Measurements from ENCODE around the gene MVP.

Gene MVP

GRCh38 chr16:29843931-29844330, 23.7 kb downstream of the MVP start:
- peaks cover 75 to 82% of the 10 kb centered on the region in 2 donors for H3K36me3 ChIP-seq (ENCODE audit: control insufficient read depth in 2 of 2, insufficient read depth in 2 of 2, low read length in 2 of 2)
- no peak overlapping the region for H3K9ac ChIP-seq (ENCODE audit: low read depth in 1 of 2, low read length in 2 of 2)
- H3K27ac ChIP-seq (ENCODE audit: low read depth in 2 of 2, low read length in 2 of 2): no peak overlapping the region

DNA sequence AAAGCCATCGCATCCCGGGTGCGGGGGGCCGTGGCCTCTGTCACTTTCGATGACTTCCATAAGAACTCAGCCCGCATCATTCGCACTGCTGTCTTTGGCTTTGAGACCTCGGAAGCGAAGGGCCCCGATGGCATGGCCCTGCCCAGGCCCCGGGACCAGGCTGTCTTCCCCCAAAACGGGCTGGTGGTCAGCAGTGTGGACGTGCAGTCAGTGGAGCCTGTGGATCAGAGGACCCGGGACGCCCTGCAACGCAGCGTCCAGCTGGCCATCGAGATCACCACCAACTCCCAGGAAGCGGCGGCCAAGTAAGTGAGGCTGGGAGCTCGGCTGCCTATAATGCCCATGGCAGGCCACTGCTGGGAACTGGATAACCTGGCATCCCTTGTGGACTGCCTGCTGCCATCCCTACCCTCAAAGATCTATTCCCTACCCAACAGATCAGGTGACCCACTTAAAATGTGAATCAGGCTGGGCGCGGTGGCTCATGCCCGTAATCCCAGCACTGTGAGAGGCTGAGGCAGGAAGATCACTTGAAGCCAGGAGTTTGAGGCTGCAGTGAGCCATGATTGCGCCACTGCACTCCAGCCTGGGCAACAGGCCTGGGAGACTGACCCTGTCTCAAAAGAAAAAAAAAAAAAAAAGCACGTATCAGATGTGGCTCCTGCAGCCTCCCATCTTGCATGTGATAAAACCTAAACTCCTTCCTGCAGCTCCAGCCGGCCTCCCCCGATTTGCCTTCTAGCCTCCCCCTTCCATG, 24.5 kb downstream of the MVP start:
- Histone ChIP-seq H3K27me3 (ENCODE audit: control insufficient read depth in 2 of 2, insufficient read depth in 2 of 2, low read length in 2 of 2) (no peaks in the 10 kb centered on the region), H3K9me3 (ENCODE audit: control insufficient read depth in 2 of 2, low read length in 2 of 2) (no peaks in the 10 kb centered on the region), H3K4me1 (ENCODE audit: control insufficient read depth in 2 of 2, insufficient read depth in 2 of 2, low read length in 2 of 2) (peaks cover 0 to 2% of the 10 kb centered on the region in 2 donors), H3K36me3 (ENCODE audit: control insufficient read depth in 2 of 2, insufficient read depth in 2 of 2, low read length in 2 of 2) (peaks cover 71 to 74% of the 10 kb centered on the region in 2 donors), H3K27ac (ENCODE audit: low read depth in 2 of 2, low read length in 2 of 2) (no peak overlapping the region), H3K9ac (ENCODE audit: low read depth in 1 of 2, low read length in 2 of 2) (no peak overlapping the region), H3K4me3 (ENCODE audit: low read length in 2 of 2) (no peak overlapping the region)

More at GRCh38 chr16:29843931-29844330, 23.7 kb downstream of the MVP start:
- Histone ChIP-seq H3K9me3 (ENCODE audit: control insufficient read depth in 2 of 2, low read length in 2 of 2) (no peaks in the 10 kb centered on the region), H3K27me3 (ENCODE audit: control insufficient read depth in 2 of 2, insufficient read depth in 2 of 2, low read length in 2 of 2) (no peaks in the 10 kb centered on the region), H3K4me3 (ENCODE audit: low read length in 2 of 2) (no peak overlapping the region), H3K4me1 (ENCODE audit: control insufficient read depth in 2 of 2, insufficient read depth in 2 of 2, low read length in 2 of 2) (peaks cover 0 to 2% of the 10 kb centered on the region in 2 donors)

GRCh38 chr16:29845656-29846055, 25.4 kb downstream of the MVP start:
- Histone ChIP-seq H3K27me3 (ENCODE audit: control insufficient read depth in 2 of 2, insufficient read depth in 2 of 2, low read length in 2 of 2) (no peaks in the 10 kb centered on the region), H3K36me3 (ENCODE audit: control insufficient read depth in 2 of 2, insufficient read depth in 2 of 2, low read length in 2 of 2) (peaks cover 63 to 66% of the 10 kb centered on the region in 2 donors), H3K9me3 (ENCODE audit: control insufficient read depth in 2 of 2, low read length in 2 of 2) (no peaks in the 10 kb centered on the region), H3K4me3 (ENCODE audit: low read length in 2 of 2) (no peak overlapping the region), H3K4me1 (ENCODE audit: control insufficient read depth in 2 of 2, insufficient read depth in 2 of 2, low read length in 2 of 2) (peaks cover 0 to 2% of the 10 kb centered on the region in 2 donors), H3K9ac (ENCODE audit: low read depth in 1 of 2, low read length in 2 of 2) (no peak overlapping the region), H3K27ac (ENCODE audit: low read depth in 2 of 2, low read length in 2 of 2) (no peak overlapping the region)

DNA sequence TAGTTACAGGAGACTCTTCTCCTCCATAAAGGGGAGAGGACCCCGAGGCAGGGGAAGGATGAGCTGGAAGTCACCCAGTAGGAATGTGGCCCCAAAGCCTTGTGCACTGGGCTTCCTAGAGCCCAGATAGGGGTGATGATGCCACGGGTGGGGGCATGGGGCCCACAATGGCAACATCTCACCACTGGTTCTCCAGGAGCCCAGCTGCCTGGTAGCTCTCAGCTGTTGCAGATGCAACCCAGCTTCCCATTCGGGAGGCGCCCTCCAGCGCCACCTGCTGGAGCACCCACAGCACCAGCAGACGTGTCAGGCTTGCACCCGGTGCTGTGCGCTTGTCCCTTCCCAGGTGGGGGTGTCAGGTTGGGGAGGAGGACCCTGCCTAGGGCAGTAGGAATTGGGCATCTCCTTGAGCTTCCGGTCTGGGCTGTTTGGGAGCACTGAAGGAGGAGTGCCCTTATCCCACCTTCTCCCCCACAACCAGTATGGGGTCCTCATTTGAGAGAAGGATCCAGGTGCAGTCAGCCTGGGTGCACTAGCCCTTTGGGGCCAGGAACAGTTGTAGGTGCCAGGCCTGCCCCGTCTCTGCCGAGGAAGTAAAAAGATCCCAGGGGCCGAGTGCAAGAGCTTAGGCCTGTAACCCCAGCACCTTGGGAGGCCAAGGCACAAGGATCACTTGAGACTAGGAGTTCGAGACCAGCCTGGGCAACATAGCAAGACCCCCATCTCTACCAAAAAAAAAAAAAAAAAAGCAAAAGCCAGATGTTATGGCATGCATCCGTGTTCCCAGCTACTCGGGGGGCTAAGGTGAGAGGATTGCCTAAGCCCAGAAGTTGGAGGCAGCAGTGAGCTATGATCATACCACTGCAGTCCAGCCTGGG, 28.4 kb downstream of the MVP start:
- Histone ChIP-seq H3K27me3 (ENCODE audit: control insufficient read depth in 2 of 2, insufficient read depth in 2 of 2, low read length in 2 of 2) (no peaks in the 10 kb centered on the region), H3K36me3 (ENCODE audit: control insufficient read depth in 2 of 2, insufficient read depth in 2 of 2, low read length in 2 of 2) (peaks cover 43% of the 10 kb centered on the region in 2 donors), H3K4me1 (ENCODE audit: control insufficient read depth in 2 of 2, insufficient read depth in 2 of 2, low read length in 2 of 2) (peaks cover 0 to 2% of the 10 kb centered on the region in 2 donors), H3K9me3 (ENCODE audit: control insufficient read depth in 2 of 2, low read length in 2 of 2) (no peaks in the 10 kb centered on the region), H3K4me3 (ENCODE audit: low read length in 2 of 2) (no peak overlapping the region), H3K27ac (ENCODE audit: low read depth in 2 of 2, low read length in 2 of 2) (no peak overlapping the region), H3K9ac (ENCODE audit: low read depth in 1 of 2, low read length in 2 of 2) (no peak overlapping the region)

GRCh38 chr16:29849505-29849904, 29.2 kb downstream of the MVP start:
- Histone ChIP-seq H3K4me3 (ENCODE audit: low read length in 2 of 2) (no peak overlapping the region), H3K27me3 (ENCODE audit: control insufficient read depth in 2 of 2, insufficient read depth in 2 of 2, low read length in 2 of 2) (no peaks in the 10 kb centered on the region), H3K9me3 (ENCODE audit: control insufficient read depth in 2 of 2, low read length in 2 of 2) (no peaks in the 10 kb centered on the region), H3K36me3 (ENCODE audit: control insufficient read depth in 2 of 2, insufficient read depth in 2 of 2, low read length in 2 of 2) (peaks cover 34 to 35% of the 10 kb centered on the region in 2 donors), H3K4me1 (ENCODE audit: control insufficient read depth in 2 of 2, insufficient read depth in 2 of 2, low read length in 2 of 2) (peaks cover 0 to 2% of the 10 kb centered on the region in 2 donors), H3K27ac (ENCODE audit: low read depth in 2 of 2, low read length in 2 of 2) (no peak overlapping the region), H3K9ac (ENCODE audit: low read depth in 1 of 2, low read length in 2 of 2) (no peak overlapping the region)

DNA sequence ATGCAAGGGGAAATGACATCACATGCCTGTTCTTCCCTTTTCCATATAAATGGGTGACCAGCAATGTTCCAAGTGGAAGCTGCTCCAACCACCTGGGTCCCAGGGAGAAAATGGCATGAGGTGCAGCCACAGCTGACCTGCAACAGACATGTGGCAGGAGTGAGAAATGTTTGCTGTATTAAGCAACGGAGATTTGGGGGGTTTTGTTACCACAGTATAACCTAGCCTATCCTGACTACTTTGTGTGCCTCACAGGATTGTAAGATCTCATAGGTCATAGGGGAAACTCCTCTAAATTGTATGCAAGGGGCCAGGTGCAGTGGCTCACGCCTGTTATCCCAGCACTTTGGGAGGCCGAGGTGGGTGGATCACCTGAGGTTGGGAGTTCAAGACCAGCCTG, 30.7 kb downstream of the MVP start:
- no peaks in the 10 kb centered on the region for H3K27me3 ChIP-seq (ENCODE audit: control insufficient read depth in 2 of 2, insufficient read depth in 2 of 2, low read length in 2 of 2)
- no peak overlapping the region for H3K27ac ChIP-seq (ENCODE audit: low read depth in 2 of 2, low read length in 2 of 2)
- H3K36me3 ChIP-seq (ENCODE audit: control insufficient read depth in 2 of 2, insufficient read depth in 2 of 2, low read length in 2 of 2): peaks cover 19 to 21% of the 10 kb centered on the region in 2 donors
- peaks cover 0 to 2% of the 10 kb centered on the region in 2 donors for H3K4me1 ChIP-seq (ENCODE audit: control insufficient read depth in 2 of 2, insufficient read depth in 2 of 2, low read length in 2 of 2)
- no peak overlapping the region for H3K4me3 ChIP-seq (ENCODE audit: low read length in 2 of 2)
- no peak overlapping the region for H3K9ac ChIP-seq (ENCODE audit: low read depth in 1 of 2, low read length in 2 of 2)
- H3K9me3 ChIP-seq (ENCODE audit: control insufficient read depth in 2 of 2, low read length in 2 of 2): no peaks in the 10 kb centered on the region

GRCh38 chr16:29852654-29853053, 32.4 kb downstream of the MVP start:
- no peaks in the 10 kb centered on the region for H3K27me3 ChIP-seq (ENCODE audit: control insufficient read depth in 2 of 2, insufficient read depth in 2 of 2, low read length in 2 of 2)
- H3K27ac ChIP-seq (ENCODE audit: low read depth in 2 of 2, low read length in 2 of 2): peak overlapping the region in 1 of 2 donors; percentile 28
- no peak overlapping the region for H3K9ac ChIP-seq (ENCODE audit: low read depth in 1 of 2, low read length in 2 of 2)
- H3K36me3 ChIP-seq (ENCODE audit: control insufficient read depth in 2 of 2, insufficient read depth in 2 of 2, low read length in 2 of 2): peaks cover 5% of the 10 kb centered on the region in 2 donors
- no peak overlapping the region for H3K4me3 ChIP-seq (ENCODE audit: low read length in 2 of 2)
- H3K9me3 ChIP-seq (ENCODE audit: control insufficient read depth in 2 of 2, low read length in 2 of 2): no peaks in the 10 kb centered on the region
- H3K4me1 ChIP-seq (ENCODE audit: control insufficient read depth in 2 of 2, insufficient read depth in 2 of 2, low read length in 2 of 2): peaks cover 0 to 2% of the 10 kb centered on the region in 2 donors

DNA sequence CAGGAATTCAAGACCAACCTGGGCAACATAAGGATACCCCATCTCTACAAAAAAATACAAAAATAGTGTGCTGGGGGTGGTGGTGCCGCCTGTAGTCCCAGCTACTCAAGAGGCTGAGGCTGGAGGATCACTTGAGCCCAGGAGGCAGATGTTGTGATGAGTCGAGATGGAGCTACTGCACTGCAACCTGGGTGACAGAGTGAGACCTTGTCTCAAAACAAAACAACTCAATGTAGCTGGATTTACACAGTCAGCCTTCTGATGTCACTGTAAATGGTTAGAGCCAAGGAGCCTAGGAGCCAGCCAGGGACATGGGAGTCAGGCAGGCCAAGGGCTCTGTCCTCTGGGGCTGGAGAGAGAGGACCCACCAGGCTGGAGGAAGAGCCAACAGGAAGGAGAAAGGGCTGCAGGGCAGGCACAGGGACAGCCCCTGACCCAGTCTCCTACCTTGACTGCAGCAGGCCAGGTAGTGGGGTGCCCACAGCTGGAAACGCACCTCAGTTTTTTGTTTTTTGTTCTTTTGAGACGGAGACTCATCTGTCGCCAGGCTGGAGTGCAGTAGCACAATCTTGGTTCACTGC, 34.3 kb downstream of the MVP start:
- Histone ChIP-seq H3K9me3 (ENCODE audit: control insufficient read depth in 2 of 2, low read length in 2 of 2) (no peaks in the 10 kb centered on the region), H3K4me1 (ENCODE audit: control insufficient read depth in 2 of 2, insufficient read depth in 2 of 2, low read length in 2 of 2) (no peaks in the 10 kb centered on the region), H3K4me3 (ENCODE audit: low read length in 2 of 2) (no peak overlapping the region), H3K27ac (ENCODE audit: low read depth in 2 of 2, low read length in 2 of 2) (no peak overlapping the region), H3K27me3 (ENCODE audit: control insufficient read depth in 2 of 2, insufficient read depth in 2 of 2, low read length in 2 of 2) (no peaks in the 10 kb centered on the region), H3K9ac (ENCODE audit: low read depth in 1 of 2, low read length in 2 of 2) (no peak overlapping the region), H3K36me3 (ENCODE audit: control insufficient read depth in 2 of 2, insufficient read depth in 2 of 2, low read length in 2 of 2) (peaks cover 13 to 15% of the 10 kb centered on the region in 2 donors)

GRCh38 chr16:29857133-29857760, 37.0 kb downstream of the MVP start:
- no peaks in the 10 kb centered on the region for H3K27me3 ChIP-seq (ENCODE audit: control insufficient read depth in 2 of 2, insufficient read depth in 2 of 2, low read length in 2 of 2)
- H3K9ac ChIP-seq (ENCODE audit: low read depth in 1 of 2, low read length in 2 of 2): no peak overlapping the region
- no peak overlapping the region for H3K4me3 ChIP-seq (ENCODE audit: low read length in 2 of 2)
- no peak overlapping the region for H3K27ac ChIP-seq (ENCODE audit: low read depth in 2 of 2, low read length in 2 of 2)
- H3K36me3 ChIP-seq (ENCODE audit: control insufficient read depth in 2 of 2, insufficient read depth in 2 of 2, low read length in 2 of 2): peaks cover 21 to 31% of the 10 kb centered on the region in 2 donors
- no peaks in the 10 kb centered on the region for H3K9me3 ChIP-seq (ENCODE audit: control insufficient read depth in 2 of 2, low read length in 2 of 2)
- peaks cover 7 to 11% of the 10 kb centered on the region in 2 donors for H3K4me1 ChIP-seq (ENCODE audit: control insufficient read depth in 2 of 2, insufficient read depth in 2 of 2, low read length in 2 of 2)

Data from mucosa of rectum (tissue), 2 donors.